Measurements from ENCODE around the gene TLR2. TPM values are rescaled to one million over a fixed set of nuclear protein-coding genes. Genes with fewer than 3 reads are reported as not detected.

Gene TLR2
- total and polyA plus RNA-seq, 2 of the 4 experiments (the other 2 are of a cell fraction): under 0.01 to 0.03 TPM

DNA sequence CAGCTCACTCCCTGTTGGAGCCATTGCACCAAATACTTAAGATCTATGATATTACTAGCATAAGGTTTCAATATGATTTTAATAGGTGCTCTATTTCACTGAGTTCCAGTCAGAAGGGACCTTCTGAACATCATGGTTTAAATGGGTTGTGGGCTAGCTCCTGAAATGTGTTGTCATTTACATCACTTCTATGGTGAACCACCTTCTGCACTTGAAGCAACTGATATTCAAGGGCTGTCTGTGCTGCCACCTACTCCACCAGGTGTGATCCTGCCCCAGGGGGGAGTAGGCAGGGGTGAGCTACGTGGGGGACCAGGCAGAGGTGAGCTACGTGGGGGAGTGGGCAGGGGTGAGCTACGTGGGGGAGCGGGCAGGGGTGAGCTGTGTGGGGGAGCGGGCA lies 40.5 kb downstream of the TLR2 start:
- DNase-seq (no peak), ATAC-seq (ENCODE audit: low read depth) (no peak)
- WGBS, 2 experiments (ENCODE audit: extremely low coverage in 2 of 2, insufficient read length in 1 of 2): no CpG with 5 or more reads among the region's 5 CpGs
- dilution Hi-C loops (cut with HindIII; ENCODE audit: low sequenced_read_pairs, unreplicated experiment) (no loop called here), in situ Hi-C loops (cut with MboI; ENCODE audit: low sequenced_read_pairs) (no loop called here), intact Hi-C loops (cut with micrococcal nuclease) (no loop called here)
- CTCF ChIA-PET: no interaction called here
- Histone ChIP-seq H4K5ac (ENCODE audit: low read depth, low read length) (no peak overlapping the region), H3K56ac (ENCODE audit: extremely low read depth, insufficient read depth, low read length) (no peak overlapping the region), H3K9me1 (ENCODE audit: insufficient read depth, low read length) (no peaks in the 10 kb centered on the region), H2AFZ (replicated peaks; ENCODE audit: low read length, poor library complexity) (no peak overlapping the region), H3K23ac (ENCODE audit: low read depth, low read length) (no peak overlapping the region), H4K91ac (ENCODE audit: insufficient read depth, low read depth, low read length) (no peak overlapping the region), H3K9me3 (ENCODE audit: control insufficient read depth, insufficient read depth, low read length) (no peaks in the 10 kb centered on the region), H2AK9ac (replicated peaks; ENCODE audit: low read depth, low read length, poor library complexity) (no peak overlapping the region), H3K4me2 (ENCODE audit: low read depth, low read length) (no peak overlapping the region), H3K27me3 (ENCODE audit: control insufficient read depth, insufficient read depth, low read length) (no peaks in the 10 kb centered on the region), H2AK5ac (ENCODE audit: low read depth, low read length) (no peak overlapping the region), H3K4ac (ENCODE audit: low read depth, low read length) (no peak overlapping the region), H3K27ac (ENCODE audit: insufficient read depth, low read length) (no peak overlapping the region), H2BK20ac (ENCODE audit: low read depth, low read length) (no peak overlapping the region), H3K9ac (ENCODE audit: low read depth, low read length) (no peak overlapping the region), H3K18ac (ENCODE audit: low read depth, low read length) (no peak overlapping the region), H2BK120ac (ENCODE audit: low read depth, low read length) (no peak overlapping the region), H3K14ac (replicated peaks; ENCODE audit: low read depth, low read length) (no peak overlapping the region), H2BK5ac (ENCODE audit: low read depth, low read length, poor library complexity, severe bottlenecking) (no peak overlapping the region), H4K20me1 (ENCODE audit: insufficient read depth, low read length) (no peaks in the 10 kb centered on the region), H3K4me1 (ENCODE audit: control insufficient read depth, insufficient read depth, low read length) (no peaks in the 10 kb centered on the region), H2BK15ac (ENCODE audit: low read depth, low read length) (no peak overlapping the region), H4K8ac (ENCODE audit: low read depth in 2 of 2, low read length in 2 of 2) (no peak overlapping the region), H3K36me3 (ENCODE audit: control insufficient read depth, insufficient read depth, low read length) (no peaks in the 10 kb centered on the region), H3K79me1 (ENCODE audit: low read depth in 1 of 2, low read length in 2 of 2) (no peaks in the 10 kb centered on the region), H3K4me3 (ENCODE audit: insufficient read depth, low read depth, low read length) (no peak overlapping the region)
- TF ChIP-seq RFX5 (IDR thresholded peaks at IDR 0.05; ENCODE audit: low read depth, low read length) (no peak), RAD21 (IDR thresholded peaks at IDR 0.05; ENCODE audit: low read length) (no peak), SMC3 (IDR thresholded peaks at IDR 0.05; ENCODE audit: low read depth, low read length) (no peak), MAFK (IDR thresholded peaks at IDR 0.05; ENCODE audit: low read depth, low read length) (no peak), CHD1 (IDR thresholded peaks at IDR 0.05; ENCODE audit: low read depth, low read length) (no peak)
- TF ChIP-seq, protein P1, sequence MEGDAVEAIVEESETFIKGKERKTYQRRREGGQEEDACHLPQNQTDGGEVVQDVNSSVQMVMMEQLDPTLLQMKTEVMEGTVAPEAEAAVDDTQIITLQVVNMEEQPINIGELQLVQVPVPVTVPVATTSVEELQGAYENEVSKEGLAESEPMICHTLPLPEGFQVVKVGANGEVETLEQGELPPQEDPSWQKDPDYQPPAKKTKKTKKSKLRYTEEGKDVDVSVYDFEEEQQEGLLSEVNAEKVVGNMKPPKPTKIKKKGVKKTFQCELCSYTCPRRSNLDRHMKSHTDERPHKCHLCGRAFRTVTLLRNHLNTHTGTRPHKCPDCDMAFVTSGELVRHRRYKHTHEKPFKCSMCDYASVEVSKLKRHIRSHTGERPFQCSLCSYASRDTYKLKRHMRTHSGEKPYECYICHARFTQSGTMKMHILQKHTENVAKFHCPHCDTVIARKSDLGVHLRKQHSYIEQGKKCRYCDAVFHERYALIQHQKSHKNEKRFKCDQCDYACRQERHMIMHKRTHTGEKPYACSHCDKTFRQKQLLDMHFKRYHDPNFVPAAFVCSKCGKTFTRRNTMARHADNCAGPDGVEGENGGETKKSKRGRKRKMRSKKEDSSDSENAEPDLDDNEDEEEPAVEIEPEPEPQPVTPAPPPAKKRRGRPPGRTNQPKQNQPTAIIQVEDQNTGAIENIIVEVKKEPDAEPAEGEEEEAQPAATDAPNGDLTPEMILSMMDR (conservative IDR thresholded peaks at IDR 0.05; ENCODE audit: low read depth, low read length): no peak
- BruUV-seq (replicated peaks): no TSS peak
- POLR2A ChIA-PET (ENCODE audit: unreplicated experiment): no interaction called here

Measured in IMR-90 (cell line).